H1 (cell line): ENCODE measurements around the gene OSBPL3. TPM values are rescaled to one million over a fixed set of nuclear protein-coding genes. Genes with fewer than 3 reads are reported as not detected.

ENCODE experiments used
- CTCF ChIA-PET: fragments of 300-600 bp; sonication (Branson Sonifier 250); formaldehyde crosslinking; loops from one replicate; lab custom pipeline; 2021; ENCODE audit not compliant: partially characterized antibody; lab: Charles Lee
- POLR2A ChIA-PET: fragments of 300-600 bp; sonication (Branson Sonifier 250); formaldehyde crosslinking; loops from one replicate; lab custom pipeline; 2021; ENCODE audit warnings: inconsistent platforms; ENCODE audit not compliant: partially characterized antibody; lab: Charles Lee
- DNase-seq, 2 experiments: peaks; one replicate each; pipeline versions ENCODE4 v3.0.0 to v3.0.0-alpha.2; 2010 to 2022; ENCODE audit warnings: low spot score in 2 of 2, low read depth in 1 of 2, mixed read lengths in 1 of 2
- FAIRE-seq: peaks from 2 replicates; lab custom pipeline; 2011; peaks lifted over from hg19 to GRCh38; lab: Jason Lieb, UNC
- H2AFZ ChIP-seq: 2 replicates; pipeline ENCODE4 v1.8.1; 2012; ENCODE audit warnings: low read length, inconsistent platforms
- H2AK5ac ChIP-seq: 2 replicates; pipeline ENCODE4 v1.6.1; 2013; ENCODE audit warnings: low read depth, low read length
- H2BK120ac ChIP-seq: replicated peaks from 2 replicates; pipeline ENCODE3; 2013; ENCODE audit warnings: low read depth, low read length, inconsistent platforms
- H2BK12ac ChIP-seq: 2 replicates; pipeline ENCODE4 v1.6.1; 2013; ENCODE audit warnings: low read depth, low read length
- H2BK15ac ChIP-seq: 2 replicates; pipeline ENCODE4 v1.6.1; 2013; ENCODE audit warnings: low read length
- H2BK20ac ChIP-seq: 2 replicates; pipeline ENCODE4 v1.6.1; 2013; ENCODE audit warnings: low read length
- H2BK5ac ChIP-seq: 2 replicates; pipeline ENCODE4 v1.6.1; 2013; ENCODE audit warnings: low read depth, low read length
- H3K14ac ChIP-seq: 2 replicates; pipeline ENCODE4 v1.6.1; 2013; ENCODE audit warnings: inconsistent platforms; ENCODE audit not compliant: insufficient read length
- H3K18ac ChIP-seq: 2 replicates; pipeline ENCODE4 v1.6.1; 2013; ENCODE audit warnings: low read length; ENCODE audit errors: extremely low read depth
- H3K23ac ChIP-seq: 2 replicates; pipeline ENCODE4 v1.6.1; 2013; ENCODE audit warnings: inconsistent platforms; ENCODE audit not compliant: insufficient read length
- H3K23me2 ChIP-seq: 2 replicates; pipeline ENCODE4 v1.6.1; 2013; ENCODE audit warnings: low read depth, low read length
- H3K27ac ChIP-seq: 2 replicates; pipeline ENCODE4 v1.6.1; 2011; ENCODE audit warnings: low read depth, low read length, inconsistent platforms
- H3K27me3 ChIP-seq, 4 experiments: replicated peaks in 1 of 4; 1 replicate in 1 of 4; 2 replicates in 3 of 4; pipeline versions ENCODE4 v1.6.1 to v1.8.1; 2011 to 2013; ENCODE audit warnings: low read length in 3 of 4, mild to moderate bottlenecking in 3 of 4, inconsistent platforms in 2 of 4, mixed read lengths in 2 of 4, moderate library complexity in 1 of 4; ENCODE audit not compliant: control insufficient read depth in 3 of 4, insufficient read depth in 3 of 4; ENCODE audit errors: extremely low read depth in 1 of 4
- H3K36me3 ChIP-seq, 4 experiments: 2 replicates each; pipeline versions ENCODE4 v1.6.1 to v1.8.1; 2011 to 2013; ENCODE audit warnings: mild to moderate bottlenecking in 4 of 4, low read length in 3 of 4, moderate library complexity in 2 of 4, control low read depth in 1 of 4, inconsistent platforms in 1 of 4; ENCODE audit not compliant: insufficient read depth in 4 of 4, control insufficient read depth in 2 of 4
- H3K4ac ChIP-seq: replicated peaks from 2 replicates; pipeline ENCODE3; 2013; ENCODE audit warnings: low read length, low read depth, mixed read lengths, inconsistent platforms; ENCODE audit not compliant: insufficient read length
- H3K4me1 ChIP-seq, 4 experiments: replicated peaks in 1 of 4; 1 replicate in 1 of 4; 2 replicates in 3 of 4; pipeline versions ENCODE4 v1.6.1 to v1.8.1; 2011 to 2013; ENCODE audit warnings: low read length in 3 of 4, inconsistent platforms in 2 of 4, mixed read lengths in 1 of 4; ENCODE audit not compliant: insufficient read depth in 4 of 4, control insufficient read depth in 3 of 4
- H3K4me2 ChIP-seq, 2 experiments: 2 replicates each; pipeline versions ENCODE4 v1.6.1 to v1.8.1; 2011 to 2013; ENCODE audit warnings: low read depth in 2 of 2, low read length in 2 of 2, control low read depth in 1 of 2, inconsistent platforms in 1 of 2, mild to moderate bottlenecking in 1 of 2; ENCODE audit not compliant: insufficient read depth in 1 of 2
- H3K4me3 ChIP-seq, 4 experiments: fragments of 200-600, 300-600 bp in 1 of 4; sonication (generic), shearing (Covaris generic), sonication (Bioruptor Twin) in 1 of 4; 2 replicates each; pipeline versions ENCODE4 v1.5.1 to v1.8.1; 2011 to 2016; ENCODE audit warnings: low read length in 4 of 4, low read depth in 3 of 4, control low read depth in 2 of 4, inconsistent platforms in 2 of 4, mild to moderate bottlenecking in 2 of 4, mixed read lengths in 1 of 4, moderate library complexity in 1 of 4; ENCODE audit not compliant: insufficient read depth in 2 of 4; ENCODE audit errors: extremely low read depth in 1 of 4
- H3K56ac ChIP-seq: replicated peaks from 2 replicates; pipeline ENCODE3; 2013; ENCODE audit warnings: low read depth, mild to moderate bottlenecking, mixed read lengths, low read length, inconsistent platforms; ENCODE audit not compliant: insufficient read length
- H3K79me1 ChIP-seq: 2 replicates; pipeline ENCODE4 v1.6.1; 2013; ENCODE audit warnings: low read depth, low read length, control low read depth
- H3K79me2 ChIP-seq, 2 experiments: 2 replicates each; pipeline versions ENCODE4 v1.6.1 to v1.8.1; 2012 to 2013; ENCODE audit warnings: low read length in 2 of 2, mild to moderate bottlenecking in 2 of 2, inconsistent platforms in 1 of 2; ENCODE audit not compliant: insufficient read depth in 2 of 2, control insufficient read depth in 1 of 2
- H3K9ac ChIP-seq, 4 experiments: replicated peaks in 1 of 4; 1 replicate in 1 of 4; 2 replicates in 3 of 4; pipeline versions ENCODE4 v1.6.1 to v1.8.1; 2011 to 2013; ENCODE audit warnings: low read depth in 3 of 4, low read length in 3 of 4, control low read depth in 2 of 4, mild to moderate bottlenecking in 2 of 4, moderate library complexity in 2 of 4, inconsistent platforms in 1 of 4; ENCODE audit errors: extremely low read depth in 1 of 4
- H3K9me3 ChIP-seq, 2 experiments: 2 replicates each; pipeline versions ENCODE4 v1.6.1 to v1.8.1; 2012 to 2013; ENCODE audit warnings: mild to moderate bottlenecking in 2 of 2, moderate library complexity in 2 of 2, control low read depth in 1 of 2, inconsistent platforms in 1 of 2, low read depth in 1 of 2, low read length in 1 of 2, mixed read lengths in 1 of 2; ENCODE audit not compliant: insufficient read depth in 2 of 2
- H4K20me1 ChIP-seq, 2 experiments: replicated peaks in 1 of 2; 2 replicates each; pipeline versions ENCODE3 to v1.8.1; 2011 to 2013; ENCODE audit warnings: inconsistent platforms in 2 of 2, low read length in 2 of 2, mild to moderate bottlenecking in 1 of 2; ENCODE audit not compliant: insufficient read depth in 2 of 2, control insufficient read depth in 1 of 2
- H4K5ac ChIP-seq: 2 replicates; pipeline ENCODE4 v1.6.1; 2013; ENCODE audit warnings: low read length, low read depth, mixed read lengths, inconsistent platforms; ENCODE audit not compliant: insufficient read length
- H4K8ac ChIP-seq: 2 replicates; pipeline ENCODE4 v1.8.0; 2013; ENCODE audit warnings: mild to moderate bottlenecking, moderate library complexity, low read length, inconsistent platforms; ENCODE audit not compliant: insufficient read depth; ENCODE audit errors: extremely low read depth
- H4K91ac ChIP-seq: replicated peaks from 2 replicates; pipeline ENCODE3; 2013; ENCODE audit warnings: low read length, mixed read lengths, inconsistent platforms; ENCODE audit not compliant: insufficient read length
- ATF2 ChIP-seq: IDR thresholded peaks from 2 replicates; pipeline ENCODE4 v1.6.1; 2012; ENCODE audit warnings: low read length, inconsistent platforms
- ATF3 ChIP-seq: IDR thresholded peaks from 2 replicates; pipeline ENCODE4 v1.6.1; 2011; ENCODE audit warnings: low read depth, mild to moderate bottlenecking, low read length; ENCODE audit not compliant: insufficient read depth
- BACH1 ChIP-seq: IDR thresholded peaks from 2 replicates; pipeline ENCODE4 v1.6.1; 2012; ENCODE audit warnings: low read length, improper control_type of control experiment
- CBX5 ChIP-seq: fragments of 300-800, 300-1000 bp; sonication (generic); IDR thresholded peaks from 2 replicates; pipeline ENCODE4 v1.7.1; 2016; ENCODE audit warnings: antibody characterized with exemption, low read length, low read depth
- CHD1 ChIP-seq: IDR thresholded peaks from 2 replicates; pipeline ENCODE4 v1.6.1; 2012; ENCODE audit warnings: low read depth, low read length, improper control_type of control experiment
- EGR1 ChIP-seq: IDR thresholded peaks from 2 replicates; pipeline ENCODE4 v1.6.1; 2011; ENCODE audit warnings: low read depth, low read length, borderline replicate concordance
- EP300 ChIP-seq, 2 experiments: IDR thresholded peaks; 1 replicate in 1 of 2; 2 replicates in 1 of 2; pipeline ENCODE4 v1.6.1; 2011 to 2012; ENCODE audit warnings: low read depth in 2 of 2, low read length in 2 of 2, mild to moderate bottlenecking in 2 of 2, borderline replicate concordance in 1 of 2, inconsistent platforms in 1 of 2, moderate library complexity in 1 of 2
- FOSL1 ChIP-seq: IDR thresholded peaks from 2 replicates; pipeline ENCODE4 v1.6.1; 2011; ENCODE audit warnings: mild to moderate bottlenecking, low read depth, low read length, moderate library complexity; ENCODE audit not compliant: insufficient read depth
- MAFK ChIP-seq: IDR thresholded peaks from 2 replicates; pipeline ENCODE4 v1.6.1; 2012; ENCODE audit warnings: low read depth, mild to moderate bottlenecking, improper control_type of control experiment, low read length
- RFX5 ChIP-seq: IDR thresholded peaks from 2 replicates; pipeline ENCODE4 v1.6.1; 2011; ENCODE audit warnings: low read depth, low read length, improper control_type of control experiment, borderline replicate concordance
- SAP30 ChIP-seq: fragments of 300-600 bp; sonication (generic); IDR thresholded peaks from 2 replicates; pipeline ENCODE4 v1.7.1; 2012; ENCODE audit warnings: low read length, moderate library complexity, mild to moderate bottlenecking, inconsistent platforms; ENCODE audit not compliant: insufficient read depth, insufficient replicate concordance
- SIX5 ChIP-seq: IDR thresholded peaks from 2 replicates; pipeline ENCODE4 v1.6.1; 2011; ENCODE audit warnings: mild to moderate bottlenecking, low read depth, low read length
- WGBS, 2 experiments: shearing (Covaris generic) in 1 of 2; methylation state at CpG; one replicate each; pipeline versions ENCODE4 v1.1.6 to v1.1.7; 2013 to 2015; ENCODE audit warnings: low lambda C conversion rate in 2 of 2, mixed read lengths in 2 of 2, inconsistent platforms in 1 of 2, low coverage in 1 of 2, missing lambda C conversion rate in 1 of 2; ENCODE audit not compliant: insufficient replicate concordance in 2 of 2, insufficient coverage in 1 of 2, insufficient read length in 1 of 2; ENCODE audit errors: extremely low coverage in 1 of 2, missing lambda C conversion rate in 1 of 2; 5-methylcytosine and 5-hydroxymethylcytosine counted together
- polyA plus RNA-seq, 7 experiments: library from polyadenylated mRNA; depleted of rRNA in 3 of 7; stranded (reverse) in 5 of 7; unstranded in 2 of 7; fragments of >200 nt in 5 of 7; fragments of 200-250 nt in 2 of 7; gene quantifications; 1 replicate in 5 of 7; 2 replicates in 1 of 7; 4 replicates in 1 of 7; pipeline versions ENCODE4 v1.2.1 to v1.2.3, GENCODE V29; 2011 to 2013; ENCODE audit warnings: missing spikeins in 2 of 7, mixed read lengths in 2 of 7
- total RNA-seq: library from RNA; stranded (reverse); fragmentation: NEBNext Ultra II Directional; extraction: Animal tissue kit (Norgen Biotek cat#: 25700); gene quantifications from 2 replicates; pipeline ENCODE4 v1.2.1, GENCODE V29; 2021

The OSBPL3 gene
- total and polyA plus RNA-seq, 2 of the 8 experiments (the other 6 are each of a cell fraction or from before 2014, with no cell fraction given) = 2.8 to 13.9 TPM

DNA sequence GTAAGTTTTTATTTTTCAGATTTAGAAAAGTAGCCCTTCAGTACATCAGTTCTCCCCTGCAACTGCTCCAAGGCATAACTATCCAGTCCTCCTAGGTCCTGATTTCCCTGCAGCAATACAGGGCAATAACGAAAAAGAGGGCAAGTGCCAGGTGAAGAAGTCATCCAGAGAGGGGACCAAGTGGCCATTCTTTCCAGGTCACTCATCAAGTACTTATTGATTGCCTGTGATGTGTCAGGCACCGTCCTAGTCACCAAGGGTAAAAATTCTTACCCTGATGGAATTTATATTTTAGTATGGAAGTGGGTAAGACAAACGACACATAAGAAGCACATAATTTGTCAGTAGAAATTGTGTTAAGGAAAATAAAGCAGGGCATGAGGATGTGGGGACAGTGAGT, 155.6 kb downstream of the OSBPL3 start:
- H3K18ac ChIP-seq = no peak overlapping the region
- no peaks in the 10 kb centered on the region for H3K36me3 ChIP-seq
- H3K4me1 ChIP-seq = peaks cover 0 to 5% (median 0%) of the 10 kb centered on the region in 4 experiments; a peak in 1 of 7 replicates
- WGBS, 2 experiments = 88% methylated on average over 3 of the region's 3 CpGs; no CpG with 5 or more reads in 1 of the 2 experiments
- no peak for FAIRE-seq
- H3K79me1 ChIP-seq = no peaks in the 10 kb centered on the region
- H3K14ac ChIP-seq = no peak overlapping the region
- no peak overlapping the region for H3K56ac ChIP-seq
- H3K27ac ChIP-seq = no peak overlapping the region
- POLR2A ChIA-PET = no interaction called here
- H4K20me1 ChIP-seq = no peaks in the 10 kb centered on the region
- no peak overlapping the region for H4K5ac ChIP-seq
- no peak overlapping the region for H3K9ac ChIP-seq
- no peak overlapping the region for H2BK12ac ChIP-seq
- H3K4ac ChIP-seq = no peak overlapping the region
- TF ChIP-seq CBX5 (no peak), ATF3 (no peak), EP300 (IDR thresholded peaks at IDR 0.05; ENCODE audit: borderline replicate concordance in 1 of 2, low read depth in 2 of 2, low read length in 2 of 2) (no peak), MAFK (no peak), ATF2 (no peak), SIX5 (no peak), RFX5 (no peak), SAP30 (no peak), FOSL1 (no peak), CHD1 (no peak), EGR1 (no peak), BACH1 (no peak)
- TF ChIP-seq, all 59 proteins: peak for 0
- no peak overlapping the region for H3K23ac ChIP-seq
- DNase-seq = no peak
- H4K8ac ChIP-seq = no peak overlapping the region
- H4K91ac ChIP-seq = no peak overlapping the region
- no peak overlapping the region for H2AK5ac ChIP-seq
- no peaks in the 10 kb centered on the region for H3K27me3 ChIP-seq
- CTCF ChIA-PET = interaction anchor here (3.4 kb wide), 1 partner anchor 274 kb away, joined by 18 read pairs; no protein-coding TSS in a partner anchor
- H3K4me3 ChIP-seq = no peak overlapping the region
- H2BK5ac ChIP-seq = no peak overlapping the region
- no peaks in the 10 kb centered on the region for H3K79me2 ChIP-seq
- no peak overlapping the region for H2BK20ac ChIP-seq
- H2BK120ac ChIP-seq = no peak overlapping the region
- H2AFZ ChIP-seq = no peak overlapping the region
- no peaks in the 10 kb centered on the region for H3K23me2 ChIP-seq
- no peak overlapping the region for H2BK15ac ChIP-seq
- no peaks in the 10 kb centered on the region for H3K9me3 ChIP-seq
- no peak overlapping the region for H3K4me2 ChIP-seq
